HG02884 (cell line): ENCODE measurements around the gene TMEM120B.
"Not testable (repeated sequence)": the region's sequence is repeated elsewhere in the genome, so short reads cannot be mapped to it uniquely, and the experiment has no call there.

Experiments used
- ATAC-seq: cut with Tn5 transposase; IDR thresholded peaks from one replicate; pipeline ENCODE4 v1.9.1; 2021; ENCODE audit warnings: mild to moderate bottlenecking, moderate library complexity; ENCODE audit not compliant: unreplicated experiment

The TMEM120B gene

GRCh38 chr12:121709064-121709424 lies 3.5 kb upstream of the TMEM120B start:
- not testable (repeated sequence) for ATAC-seq

DNA sequence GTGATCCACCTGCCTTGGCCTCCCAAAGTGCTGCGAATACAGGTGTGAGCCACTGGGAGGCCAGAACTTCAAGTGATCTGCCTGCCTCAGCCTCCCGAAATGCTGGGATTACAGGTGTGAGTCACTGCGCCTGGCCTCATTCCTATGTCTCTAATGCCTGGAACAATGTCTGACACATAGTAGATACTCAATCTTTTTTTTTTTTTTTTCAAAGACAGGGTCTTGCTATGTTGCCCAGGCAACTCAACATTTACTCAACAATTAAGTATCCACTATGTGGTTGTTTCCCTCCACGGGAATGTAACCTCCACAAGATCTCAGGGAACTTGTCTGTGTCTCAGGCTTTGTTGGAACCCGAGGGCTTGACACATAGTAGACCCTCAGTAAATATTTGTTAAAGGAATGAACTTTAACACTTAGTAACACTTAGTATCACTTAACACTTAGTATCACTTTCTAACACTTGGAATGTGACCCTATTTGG lies 3.0 kb upstream of the TMEM120B start:
- no peak for ATAC-seq

GRCh38 chr12:121711361-121712189 lies 977 bp upstream of the TMEM120B start:
- ATAC-seq, result no peak

GRCh38 chr12:121712190-121712460 lies 427 bp upstream of the TMEM120B start:
- peak; percentile 19 for ATAC-seq

GRCh38 chr12:121713257-121713777 lies 765 bp downstream of the TMEM120B start:
- no peak for ATAC-seq

- no peak for ATAC-seq
Observed at GRCh38 chr12:121713793-121714192, 1.2 kb downstream of the TMEM120B start.

DNA sequence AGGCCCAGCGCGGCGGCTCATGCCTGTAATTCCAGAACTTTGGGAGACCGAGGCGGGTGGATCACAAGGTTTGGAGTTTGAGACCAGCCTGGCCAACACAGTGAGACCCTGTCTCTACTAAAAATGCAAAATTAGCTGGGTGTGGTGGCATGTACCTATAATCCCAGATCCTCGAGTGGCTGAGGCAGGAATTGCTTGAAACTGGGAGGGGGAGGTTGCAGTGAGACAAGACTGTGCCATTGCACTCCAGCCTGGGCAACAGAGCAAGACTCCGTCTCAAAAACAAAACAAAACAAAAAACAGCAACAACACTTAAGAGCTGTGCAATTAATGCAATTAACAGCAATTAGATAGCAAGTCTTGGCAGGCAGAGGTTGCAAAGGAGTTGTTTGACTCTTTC lies 2.5 kb downstream of the TMEM120B start:
- ATAC-seq, result not testable (repeated sequence)

- ATAC-seq, result no peak
Observed at GRCh38 chr12:121715862-121716435, 3.4 kb downstream of the TMEM120B start.

- no peak for ATAC-seq
Observed at GRCh38 chr12:121717041-121717699, 4.6 kb downstream of the TMEM120B start.

DNA sequence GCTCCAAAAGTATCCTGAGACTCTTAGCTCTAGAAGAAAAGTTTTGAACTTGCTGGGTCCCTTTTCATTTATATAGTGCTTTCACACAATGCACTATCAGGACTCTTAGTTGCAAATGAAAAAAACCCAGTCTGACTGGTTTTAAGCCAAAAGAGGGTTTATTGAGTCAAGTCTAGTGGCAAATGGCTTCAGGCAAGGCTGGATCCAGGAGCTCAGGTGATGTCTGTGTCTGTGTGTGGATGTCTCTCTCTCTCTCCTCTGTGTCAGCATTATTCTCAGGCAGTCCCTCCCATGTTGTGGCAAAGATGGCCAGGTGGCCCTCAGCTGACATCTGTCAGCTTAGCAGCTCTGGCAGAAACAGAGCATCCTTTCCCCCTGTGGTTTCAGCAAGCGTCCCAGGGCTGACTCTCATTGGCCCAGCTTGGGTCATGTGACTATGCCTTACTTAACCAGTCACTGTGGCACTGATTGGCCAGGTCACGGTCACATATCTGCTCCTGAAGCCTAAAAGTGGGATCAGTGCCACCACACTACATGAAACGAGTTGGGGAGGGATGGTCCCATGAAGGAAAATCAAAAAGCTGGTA lies 6.2 kb downstream of the TMEM120B start:
- no peak for ATAC-seq

GRCh38 chr12:121719926-121720414 lies 7.4 kb downstream of the TMEM120B start:
- ATAC-seq, result no peak

DNA sequence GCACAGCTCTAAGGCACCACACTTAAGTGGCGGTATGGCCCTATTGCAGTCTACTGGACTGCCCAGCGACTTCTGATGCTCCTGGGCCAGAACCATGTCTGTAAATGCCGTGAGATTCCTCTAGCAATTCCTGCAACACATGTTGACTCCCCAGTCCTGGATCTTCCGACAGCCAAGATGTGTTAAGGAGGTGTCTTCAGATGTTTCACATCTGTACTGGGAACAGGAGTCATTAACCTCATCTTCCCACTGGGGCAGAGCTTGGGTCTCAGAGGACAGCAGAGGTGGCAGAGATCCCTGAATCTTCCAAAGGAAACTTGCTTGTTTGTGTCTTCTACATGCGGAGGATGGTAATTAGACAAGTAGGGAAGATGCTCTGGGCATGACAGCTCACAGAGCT lies 8.2 kb downstream of the TMEM120B start:
- no peak for ATAC-seq

DNA sequence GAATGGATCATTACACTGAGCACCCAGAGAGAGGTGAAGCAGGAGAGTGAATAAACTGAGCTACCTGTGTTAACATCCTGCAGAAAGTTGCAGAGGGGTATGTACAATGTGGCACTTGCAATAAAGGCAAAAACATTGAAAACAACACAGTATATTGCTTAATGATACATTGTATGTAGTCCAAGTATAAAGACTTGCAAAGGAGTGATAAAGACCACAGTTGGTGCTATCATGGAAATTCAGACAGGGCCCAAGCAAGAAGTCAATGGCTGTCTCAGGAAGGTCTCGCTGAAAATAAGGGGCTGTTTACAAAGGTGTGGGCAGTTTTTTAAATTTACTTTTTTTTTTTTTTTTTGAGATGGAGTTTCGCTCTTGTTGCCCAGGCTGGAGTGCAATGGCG lies 10.0 kb downstream of the TMEM120B start:
- ATAC-seq, result no peak

DNA sequence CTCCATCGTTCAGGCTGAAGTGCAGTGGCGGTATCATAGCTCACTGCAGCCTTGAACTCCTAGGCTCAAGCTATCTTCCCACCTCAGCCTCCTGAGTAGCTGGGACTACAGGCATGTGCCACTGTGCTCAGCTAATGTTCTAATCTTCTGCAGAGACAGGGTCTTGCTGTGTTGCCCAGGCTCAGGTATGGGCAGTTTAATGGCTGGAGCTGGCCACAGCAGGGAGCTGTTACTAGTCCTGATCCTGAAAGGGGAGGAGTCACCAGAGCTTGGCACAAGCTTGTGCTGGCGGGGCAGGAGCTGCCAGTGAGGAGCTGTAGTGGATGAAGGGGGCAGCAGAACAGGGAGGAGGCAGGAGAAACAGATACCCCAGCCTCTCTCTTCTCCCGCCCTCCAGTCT lies 10.6 kb downstream of the TMEM120B start:
- no peak for ATAC-seq

DNA sequence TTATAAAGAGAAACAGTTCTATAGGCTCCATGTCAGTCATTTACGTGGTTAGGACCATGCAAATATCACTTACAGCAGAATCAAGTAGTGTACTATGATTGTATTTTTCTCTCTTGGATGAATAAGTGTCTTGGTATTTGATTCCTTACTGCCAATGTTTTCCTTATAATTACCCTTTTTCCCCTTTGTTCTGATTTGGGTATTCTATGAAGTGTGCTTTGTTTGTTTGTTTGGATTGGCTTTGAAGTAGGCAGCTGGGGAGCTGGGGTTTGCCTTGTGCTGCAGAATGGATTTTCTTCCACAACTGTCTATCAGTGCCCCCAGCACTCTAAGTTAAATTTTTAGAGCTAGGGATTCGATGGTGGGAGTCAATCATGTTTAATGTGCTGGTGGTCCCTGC lies 12.4 kb downstream of the TMEM120B start:
- no peak for ATAC-seq

- ATAC-seq, result no peak
Observed at GRCh38 chr12:121725423-121725822, 12.9 kb downstream of the TMEM120B start.

- ATAC-seq, result no peak
Observed at GRCh38 chr12:121729021-121729420, 16.5 kb downstream of the TMEM120B start.

GRCh38 chr12:121731473-121731872 lies 18.9 kb downstream of the TMEM120B start:
- no peak for ATAC-seq

GRCh38 chr12:121733849-121734248 lies 21.3 kb downstream of the TMEM120B start:
- ATAC-seq, result no peak

GRCh38 chr12:121738340-121738858 lies 25.8 kb downstream of the TMEM120B start:
- no peak for ATAC-seq

GRCh38 chr12:121740847-121741246 lies 28.3 kb downstream of the TMEM120B start:
- no peak for ATAC-seq
